SW480 (cell line): ENCODE results near the gene PEMT.
A peak's percentile ranks its signal among the peaks of the same experiment; 100 is the strongest.

Source experiments
- DNase-seq: peaks from one replicate; pipeline ENCODE4 v3.0.0-alpha.2; 2016; ENCODE audit warnings: low spot score

Gene PEMT

DNA sequence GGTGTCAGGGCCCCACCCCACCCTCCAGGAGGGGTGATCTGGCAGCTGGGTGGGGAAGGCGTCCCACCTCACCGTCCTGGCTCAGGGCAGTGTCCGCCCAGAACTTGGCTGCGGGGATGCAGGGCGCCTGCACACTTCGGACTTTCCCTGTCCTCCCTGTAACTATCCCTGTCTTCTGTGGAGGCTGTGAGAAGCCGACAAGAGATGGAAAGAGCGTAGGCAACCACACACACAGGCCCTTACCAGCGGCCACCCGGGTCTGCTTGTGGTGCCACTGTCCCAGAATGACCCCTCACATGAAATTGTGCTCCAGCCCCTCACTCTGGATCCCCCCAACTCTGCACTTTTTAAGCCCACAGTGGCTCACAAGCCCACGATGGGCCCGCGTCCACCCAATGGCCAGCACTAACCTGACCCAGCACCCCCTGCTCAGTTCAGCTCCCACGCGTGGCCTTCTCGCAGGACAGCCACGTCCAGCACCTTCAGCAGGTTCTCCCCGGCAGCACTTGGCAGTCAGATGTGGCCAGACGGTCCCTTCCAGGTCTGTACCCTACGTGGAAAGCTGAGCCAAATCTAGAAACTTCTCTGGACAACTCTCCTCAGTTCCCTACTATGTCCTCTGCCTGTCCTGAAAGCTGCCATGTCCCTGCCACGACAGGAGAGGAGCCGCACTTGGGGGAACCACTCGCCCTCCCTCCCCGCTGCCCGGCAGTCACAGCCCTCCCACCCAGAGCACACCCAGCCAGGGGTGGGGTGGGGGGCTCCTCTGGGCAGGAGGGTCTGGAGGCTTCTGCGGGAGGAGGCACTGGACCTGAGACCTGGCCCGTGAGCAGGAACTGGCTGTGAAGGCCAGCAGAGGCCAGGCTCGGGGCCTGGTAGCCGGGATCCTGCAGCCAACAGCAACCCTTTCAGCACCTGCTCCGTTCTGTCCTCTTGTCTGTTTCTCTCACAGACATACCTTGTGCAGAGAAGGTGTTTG, 38.0 kb downstream of the PEMT start:
- DNase-seq: no peak

DNA sequence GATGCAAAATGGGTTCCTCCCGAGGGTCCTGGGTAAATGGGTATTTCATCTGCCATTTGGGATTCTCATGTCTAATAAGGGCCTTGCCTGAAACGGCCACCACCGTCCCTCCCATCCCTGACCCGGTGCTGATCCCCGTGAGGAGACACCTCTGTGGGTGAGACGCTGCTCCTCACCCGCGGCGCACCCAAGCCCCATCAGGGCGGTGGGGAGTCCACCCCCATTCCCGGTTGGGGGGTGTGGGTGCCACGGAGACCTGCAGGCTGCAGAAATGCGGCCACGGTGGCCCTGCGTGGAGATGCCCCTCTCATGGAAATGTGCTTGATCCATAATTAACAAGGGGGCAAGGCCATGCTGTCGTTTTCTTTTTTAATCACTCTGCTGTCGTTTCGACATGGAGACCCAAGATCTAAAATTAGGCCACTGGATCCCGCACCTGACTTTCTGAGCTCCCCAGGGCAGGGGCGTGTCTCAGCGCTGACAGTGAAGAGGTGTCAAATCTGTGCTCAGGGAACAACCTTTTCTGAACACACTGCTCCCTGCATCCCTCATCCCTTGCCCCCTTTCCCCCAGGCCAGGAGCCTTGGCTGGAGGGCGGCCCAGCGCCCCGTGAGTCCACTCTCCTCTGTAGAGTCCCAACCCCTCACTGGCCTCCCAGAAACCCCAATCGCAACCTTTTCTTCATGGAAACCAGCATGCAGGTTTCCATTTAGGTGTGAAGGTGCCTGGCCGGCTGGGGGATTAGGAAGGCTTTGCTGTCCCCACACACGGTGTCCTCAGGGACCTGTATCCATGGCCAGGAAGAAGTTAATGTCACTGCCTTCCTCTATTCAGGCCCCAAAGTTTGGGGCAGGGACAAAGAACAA, 38.9 kb downstream of the PEMT start:
- DNase-seq: no peak

GRCh38 chr17:17551361-17551760, 40.1 kb downstream of the PEMT start:
- DNase-seq: no peak

DNA sequence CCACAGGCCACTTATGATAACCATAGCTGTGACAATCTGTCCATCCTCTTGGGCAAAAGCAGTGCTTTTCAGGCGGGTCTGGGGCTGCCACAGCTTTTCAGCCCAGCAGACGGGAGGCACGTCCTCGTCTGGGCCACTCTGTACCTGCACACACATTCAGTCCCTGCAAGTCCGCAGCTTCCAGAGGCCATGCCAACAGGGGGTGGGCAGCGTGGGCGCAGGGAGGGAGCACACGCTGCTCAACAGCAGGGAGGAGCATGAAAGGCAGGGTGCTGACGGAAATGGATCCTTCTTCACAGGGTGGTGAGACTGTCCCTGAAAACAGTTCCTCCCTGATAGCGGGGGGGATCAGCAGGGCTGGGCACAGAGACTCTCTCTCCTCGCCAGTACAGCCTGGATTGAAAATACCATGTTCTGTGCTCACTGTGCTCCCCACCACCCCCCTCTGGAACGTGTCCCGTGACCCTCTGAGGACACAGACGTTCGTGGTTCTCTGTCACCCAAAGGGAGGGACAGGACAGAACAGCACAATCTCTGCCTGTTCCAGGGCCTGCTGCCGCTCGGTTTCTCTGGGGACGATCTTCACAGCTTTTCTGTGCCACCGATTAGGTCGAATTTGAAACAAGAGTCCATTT, 41.7 kb downstream of the PEMT start:
- no peak for DNase-seq

DNA sequence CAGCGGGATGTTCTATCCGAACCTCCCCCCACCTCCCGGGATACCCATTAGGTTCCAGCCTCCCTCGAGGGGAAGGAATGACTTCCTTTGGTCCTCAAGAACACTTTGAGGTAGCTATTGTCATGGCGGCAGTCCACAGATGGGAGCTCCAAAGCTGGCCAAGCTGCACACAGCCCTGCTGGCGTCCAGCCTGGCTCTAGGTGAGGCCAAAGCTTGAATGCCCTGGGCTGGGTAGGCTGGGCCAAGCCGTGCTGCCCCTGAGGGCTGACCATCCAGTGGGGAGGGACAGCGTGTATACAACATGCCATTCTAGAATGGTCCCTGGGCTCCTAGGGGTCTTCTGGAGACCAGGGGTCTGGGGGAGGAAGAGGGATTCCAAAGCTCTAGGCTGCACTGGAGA, 43.5 kb downstream of the PEMT start:
- no peak for DNase-seq

GRCh38 chr17:17547210-17547764, 44.2 kb downstream of the PEMT start:
- no peak for DNase-seq

GRCh38 chr17:17546399-17547185, 44.9 kb downstream of the PEMT start:
- no peak for DNase-seq

- DNase-seq: no peak
These were observed 45.5 kb downstream of the PEMT start for GRCh38 chr17:17545984-17546383.

GRCh38 chr17:17545031-17545820, 46.3 kb downstream of the PEMT start:
- no peak for DNase-seq

DNA sequence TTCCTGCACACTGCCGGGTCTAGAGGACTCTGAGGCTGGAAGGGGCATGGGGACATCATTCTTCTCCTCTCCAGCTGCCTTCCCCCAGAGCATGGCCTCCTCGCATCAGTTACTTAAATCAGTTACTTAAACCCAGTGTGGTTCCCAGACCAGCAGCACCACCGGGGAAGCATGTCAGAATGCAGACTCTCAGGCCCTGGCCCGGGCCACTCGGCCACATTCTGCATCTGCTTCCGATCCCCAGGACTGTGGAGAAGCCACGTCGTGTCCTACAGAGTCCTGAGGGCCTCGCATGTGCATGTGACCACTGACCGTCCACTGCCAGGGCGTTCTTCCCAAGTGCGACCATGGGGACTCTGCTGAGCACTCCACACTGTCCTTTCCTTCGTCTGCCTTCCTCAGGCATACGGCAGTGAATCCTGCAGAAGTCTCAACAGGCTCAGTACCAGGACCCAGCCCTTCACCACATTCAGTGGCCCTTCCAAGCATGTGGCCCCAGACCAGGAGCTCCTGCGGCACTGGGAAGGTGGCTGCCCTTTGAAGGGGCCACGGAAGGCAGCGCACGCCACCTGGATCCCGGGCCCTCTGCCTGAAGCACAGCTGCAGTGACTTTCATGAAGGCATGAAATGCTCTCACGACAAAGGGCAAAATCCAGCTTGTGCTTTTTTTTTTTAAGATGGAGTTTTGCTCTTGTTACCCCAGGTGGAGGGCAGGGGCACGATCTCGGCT, 48.4 kb downstream of the PEMT start:
- no peak for DNase-seq

DNA sequence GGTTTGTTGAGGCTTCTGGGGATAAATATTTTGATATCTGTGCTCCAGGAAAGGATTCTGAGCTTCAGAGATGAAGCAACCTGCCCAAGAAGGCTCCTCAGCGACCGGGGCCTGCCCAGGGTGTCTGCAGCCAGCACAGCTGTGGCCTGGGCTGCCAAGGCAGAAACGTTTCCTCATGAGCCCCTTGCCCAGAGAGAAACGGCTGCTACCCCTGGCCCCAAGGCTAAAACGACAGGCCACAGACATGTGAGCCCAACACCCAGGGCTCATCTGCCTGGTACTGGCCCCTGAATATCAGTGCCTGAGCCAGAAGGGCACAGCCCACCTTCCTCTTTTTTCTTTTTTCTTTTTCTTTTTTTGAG, 49.9 kb downstream of the PEMT start:
- no peak for DNase-seq

GRCh38 chr17:17540935-17541639, 50.4 kb downstream of the PEMT start:
- no peak for DNase-seq

DNA sequence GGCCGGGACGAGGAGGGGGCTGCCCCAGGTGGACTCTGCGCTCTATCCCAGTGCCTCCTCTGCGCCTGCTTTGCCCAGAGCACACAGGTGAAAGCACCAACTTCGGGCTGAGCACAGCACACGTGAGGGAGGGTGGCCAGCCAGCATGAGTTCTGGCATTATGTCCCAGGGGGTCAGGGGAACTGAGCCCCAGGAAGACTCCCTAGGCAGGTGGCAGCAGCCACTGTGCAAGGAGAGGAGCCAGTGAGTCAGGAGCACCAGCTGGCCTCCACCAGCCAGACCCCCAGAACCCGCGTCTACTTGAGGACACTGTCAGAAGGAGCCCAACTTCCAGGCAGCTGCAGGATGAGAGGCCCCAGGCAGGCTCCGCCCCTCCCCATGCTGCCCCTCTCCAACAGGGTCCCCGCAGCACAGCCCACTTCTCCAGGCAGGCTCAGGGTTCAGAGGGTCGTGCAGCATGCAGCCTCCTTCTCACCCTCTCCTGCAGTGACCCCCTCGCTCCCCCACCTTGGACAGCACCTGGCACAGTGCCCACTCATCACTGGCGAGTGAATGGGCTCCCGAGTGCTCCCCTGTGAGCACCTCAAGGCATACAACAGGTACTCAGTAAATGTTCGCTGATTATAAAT, 51.1 kb downstream of the PEMT start:
- DNase-seq: no peak

DNA sequence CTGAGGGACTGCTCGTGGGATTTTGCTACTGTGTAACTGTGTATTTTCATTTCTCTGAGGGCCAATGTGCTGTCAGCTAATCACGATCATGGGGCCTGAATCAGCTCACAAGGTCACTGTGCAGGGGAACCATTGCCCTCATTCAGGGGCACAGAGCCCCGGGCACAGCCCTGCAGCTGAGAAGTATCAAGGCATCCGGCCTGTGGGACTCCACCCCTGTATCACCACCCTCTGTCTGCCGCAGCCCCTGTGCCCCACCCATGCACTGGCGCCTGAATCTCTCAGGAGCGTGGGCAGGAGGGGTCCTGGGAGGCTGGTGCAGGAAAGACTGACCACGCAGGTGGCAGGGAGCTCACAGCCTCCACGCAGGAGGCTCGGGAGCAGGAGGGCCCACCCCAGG, 51.9 kb downstream of the PEMT start:
- no peak for DNase-seq

DNA sequence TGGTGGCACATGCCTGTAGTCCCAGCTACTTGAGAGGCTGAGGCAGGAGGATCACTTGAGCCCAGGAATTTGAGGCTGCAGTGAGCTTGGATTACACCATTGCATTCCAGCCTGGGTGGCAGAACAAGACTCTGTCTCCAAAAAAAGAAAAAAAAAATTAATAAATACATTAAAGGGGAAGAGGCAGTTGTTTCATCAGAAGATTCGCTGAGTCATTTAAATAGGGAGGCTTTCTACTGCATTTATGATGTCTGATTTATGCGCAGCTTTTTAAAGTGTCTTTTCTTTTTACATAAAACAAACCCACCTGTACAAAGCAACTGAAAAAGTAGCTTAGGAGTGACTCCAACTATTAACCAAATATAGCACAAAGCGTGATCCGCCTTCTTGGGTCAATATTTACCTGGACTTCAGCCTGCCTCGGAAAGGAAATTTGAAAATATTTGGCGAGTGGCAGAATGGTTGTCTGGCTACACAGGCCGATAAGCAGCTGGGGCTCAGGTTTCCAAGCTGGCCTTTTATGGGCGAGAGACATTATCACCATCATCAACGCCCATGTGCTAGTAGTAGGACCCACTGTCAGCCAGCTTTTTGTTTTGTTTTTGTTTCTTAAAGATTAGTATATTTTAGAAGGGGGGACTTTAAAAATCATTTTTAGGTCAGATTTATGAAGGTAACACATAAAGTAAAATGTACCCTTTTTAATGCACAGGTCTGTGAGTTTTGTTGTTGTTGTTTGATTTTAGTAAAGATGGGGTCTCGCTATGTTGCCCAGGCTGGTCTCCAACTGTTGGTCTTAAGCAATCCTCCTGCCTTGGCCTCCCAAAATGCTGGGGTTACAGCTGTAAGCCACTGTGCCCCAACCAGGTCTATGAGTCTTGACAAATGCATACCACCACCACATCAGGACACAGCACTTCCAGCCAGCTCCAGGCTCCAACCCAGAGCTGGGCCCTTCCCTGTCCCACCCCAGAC, 52.8 kb downstream of the PEMT start:
- peak; percentile 29 for DNase-seq

- no peak for DNase-seq
These were observed 54.0 kb downstream of the PEMT start for GRCh38 chr17:17537311-17538099.

DNA sequence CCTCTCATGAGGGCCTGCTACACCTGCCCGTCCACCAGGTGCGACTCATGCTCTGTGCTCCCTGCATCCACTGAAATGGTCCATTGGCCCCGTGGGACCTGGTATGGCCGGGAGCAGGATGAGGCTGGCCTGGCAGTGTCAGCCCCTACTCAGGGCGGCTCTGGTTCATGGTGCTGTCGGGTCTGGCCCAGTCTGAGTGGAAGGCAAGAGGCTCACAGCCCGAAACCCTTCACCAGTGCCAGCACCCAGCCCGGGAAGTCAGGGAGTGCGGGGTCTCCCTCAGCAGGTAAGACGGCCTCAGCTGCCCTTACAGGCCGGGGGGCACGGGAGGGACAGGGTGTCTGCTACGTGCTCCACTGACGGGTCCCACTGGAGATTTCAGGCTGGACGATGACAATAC, 54.8 kb downstream of the PEMT start:
- DNase-seq: no peak
